ENCODE measurements around the gene SCARB2. TPM values are rescaled to one million over a fixed set of nuclear protein-coding genes. Genes with fewer than 3 reads are reported as not detected.

Gene SCARB2
- polyA plus RNA-seq, 1 donor = 123 TPM

GRCh38 chr4:76197971-76198410 lies 15.6 kb downstream of the SCARB2 start:
- no peak for DNase-seq

- no peak for DNase-seq
Observed at GRCh38 chr4:76197031-76197743, 16.4 kb downstream of the SCARB2 start.

DNA sequence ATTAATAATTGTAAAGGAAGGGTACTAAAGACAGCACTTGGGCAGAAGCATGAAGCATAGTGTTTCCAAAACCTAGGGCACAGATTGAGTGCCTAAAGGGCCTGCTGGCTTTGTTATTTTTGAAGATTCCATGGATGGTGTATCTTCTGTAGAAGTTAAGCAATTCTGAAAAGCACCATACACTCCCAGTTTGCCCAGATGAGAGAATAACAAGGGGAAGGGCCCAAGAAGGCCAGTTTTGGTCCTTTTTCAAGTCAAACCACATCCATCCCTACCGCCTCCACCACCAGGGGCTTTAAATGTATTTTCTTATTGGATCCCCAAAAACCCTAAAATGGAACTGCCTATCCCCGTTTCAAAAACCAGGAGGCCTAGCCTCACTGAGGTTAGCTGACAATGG lies 17.2 kb downstream of the SCARB2 start:
- DNase-seq = no peak

DNA sequence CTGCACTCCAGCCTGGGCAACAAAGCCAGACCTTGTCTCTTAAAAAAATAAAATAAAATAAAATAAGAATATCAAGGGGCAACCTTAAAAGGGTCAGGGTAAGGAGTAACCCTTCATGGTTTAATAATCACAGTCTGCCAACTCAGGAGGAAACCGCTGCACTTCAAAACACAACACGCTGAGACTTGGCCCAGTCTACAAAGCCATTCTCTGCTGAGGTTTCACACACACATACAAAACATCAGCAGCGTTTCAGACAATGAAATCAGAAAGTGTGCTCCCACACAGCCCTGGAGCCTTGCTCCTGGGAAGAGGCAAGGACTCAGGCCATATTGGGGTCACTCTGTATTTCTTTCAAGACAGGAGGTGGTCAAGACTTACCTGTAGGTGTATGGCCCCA lies 18.3 kb downstream of the SCARB2 start:
- no peak for DNase-seq

DNA sequence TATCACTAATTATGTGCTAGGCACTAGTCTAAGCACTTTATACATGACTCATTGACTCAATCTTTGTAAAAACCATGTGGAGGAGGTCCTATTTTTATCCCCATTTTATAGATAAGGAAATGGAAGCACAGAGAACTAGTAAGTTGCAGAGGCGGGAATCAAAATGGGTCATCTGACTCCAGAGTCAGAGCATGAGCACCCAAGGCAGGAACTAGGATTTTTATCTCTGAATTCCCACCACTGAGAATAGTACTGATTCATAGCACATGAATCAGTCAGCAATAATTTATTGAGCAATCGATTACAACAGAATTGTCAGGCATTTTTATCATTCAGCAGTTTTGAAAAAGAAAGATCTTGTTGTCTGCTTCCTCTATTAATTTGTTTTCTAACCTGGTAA lies 19.3 kb downstream of the SCARB2 start:
- DNase-seq = no peak

DNA sequence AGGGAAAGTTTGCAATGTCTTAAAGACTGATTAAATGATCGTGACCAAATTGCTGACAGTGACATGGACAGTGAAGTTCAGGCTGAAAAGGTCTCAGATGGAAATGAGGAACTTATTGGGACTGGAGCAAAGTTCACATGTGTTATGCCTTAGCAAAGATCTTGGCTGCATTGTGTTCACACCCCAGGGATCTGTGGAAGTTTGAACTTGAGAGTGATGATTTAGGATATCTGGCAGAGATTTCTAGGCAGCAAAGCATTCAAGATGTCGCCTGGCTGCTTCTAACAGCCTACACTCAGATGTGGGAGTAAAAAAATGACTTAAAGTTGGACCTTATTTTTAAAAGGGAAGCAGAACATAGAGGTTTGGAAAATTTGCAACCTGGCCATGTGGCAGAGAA lies 21.4 kb downstream of the SCARB2 start:
- no peak for DNase-seq

GRCh38 chr4:76188557-76188956 lies 25.1 kb downstream of the SCARB2 start:
- no peak for DNase-seq

DNA sequence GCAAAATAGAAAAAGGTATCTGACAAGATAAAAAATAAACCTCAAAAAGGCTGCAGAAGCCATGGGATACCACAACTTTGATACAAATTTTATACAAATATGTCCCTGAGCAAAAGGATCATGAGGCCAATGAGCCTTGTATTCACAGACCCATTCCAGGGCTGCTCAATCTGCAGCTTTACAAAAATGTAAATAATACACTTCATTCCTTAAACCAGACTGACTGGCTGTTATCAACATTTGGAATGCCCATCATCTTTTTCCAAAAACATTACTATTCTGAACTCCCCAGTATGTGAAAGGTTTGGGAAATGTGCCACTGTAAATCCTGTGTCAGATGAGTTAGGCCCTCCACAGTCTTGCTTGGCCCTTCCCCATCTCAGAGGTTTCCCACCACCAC lies 25.5 kb downstream of the SCARB2 start:
- DNase-seq = no peak

GRCh38 chr4:76187152-76187551 lies 26.5 kb downstream of the SCARB2 start:
- no peak for DNase-seq

DNA sequence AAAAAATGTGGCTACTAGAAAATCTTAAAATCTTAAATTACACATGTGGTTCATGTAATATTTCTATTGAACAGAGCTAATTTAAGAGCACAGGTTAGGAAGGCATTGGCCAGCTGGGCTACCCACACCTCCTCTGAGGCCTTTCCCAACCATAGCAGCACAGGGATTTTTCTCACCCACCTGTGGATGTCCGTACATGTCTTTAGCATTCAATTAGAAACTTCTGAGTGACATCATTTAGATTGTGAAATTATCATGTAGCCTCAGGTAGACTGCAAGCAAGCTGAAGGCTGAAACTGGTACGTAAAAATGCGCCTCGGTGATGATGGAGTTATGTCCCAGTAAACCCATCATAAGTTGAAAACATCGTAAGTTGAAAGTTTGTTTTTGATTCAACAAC lies 31.2 kb downstream of the SCARB2 start:
- DNase-seq = no peak

DNA sequence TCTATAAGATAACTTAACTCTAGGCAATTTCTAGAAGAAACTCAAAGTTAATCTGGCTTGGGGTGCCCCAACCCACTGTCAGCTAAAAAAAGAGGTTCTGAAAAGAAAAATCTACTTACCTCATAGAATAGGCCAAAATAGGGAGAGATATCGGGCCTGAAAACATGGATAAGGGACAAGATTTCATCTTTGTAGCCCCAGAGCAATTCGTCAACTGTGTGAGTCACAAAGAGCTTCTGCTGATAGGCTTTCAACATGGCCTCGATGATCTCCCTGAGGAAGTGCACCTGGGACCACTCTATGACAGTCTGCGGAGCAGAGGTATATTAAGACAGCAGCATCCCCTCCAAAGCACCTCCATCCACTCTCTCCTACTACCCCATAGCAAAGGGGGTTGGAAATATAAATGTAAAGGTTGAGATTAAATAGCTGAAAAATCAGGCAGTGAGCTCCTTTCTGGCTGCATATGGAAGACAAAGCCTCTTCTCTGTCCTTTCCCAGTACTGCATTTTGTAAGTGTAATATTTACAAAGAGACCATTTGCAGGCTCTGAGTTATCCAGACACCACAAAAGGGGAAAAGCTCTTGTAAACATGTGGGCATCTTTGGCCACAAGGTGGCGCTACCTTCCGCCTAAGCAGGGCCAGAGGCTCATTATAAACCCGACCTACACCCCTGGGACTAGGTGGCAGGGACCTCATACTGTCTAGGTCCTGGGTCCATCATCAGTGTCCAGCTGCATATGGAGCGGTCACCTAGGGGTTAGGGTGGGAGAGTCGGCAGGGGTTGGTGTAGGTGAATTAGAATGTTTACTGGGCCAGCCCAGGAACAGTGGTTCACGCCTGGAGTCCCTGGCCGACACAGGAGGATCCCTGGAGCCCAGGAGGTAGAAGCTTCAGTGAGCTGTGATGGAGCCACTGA lies 34.0 kb downstream of the SCARB2 start:
- peak; percentile 59 for DNase-seq

DNA sequence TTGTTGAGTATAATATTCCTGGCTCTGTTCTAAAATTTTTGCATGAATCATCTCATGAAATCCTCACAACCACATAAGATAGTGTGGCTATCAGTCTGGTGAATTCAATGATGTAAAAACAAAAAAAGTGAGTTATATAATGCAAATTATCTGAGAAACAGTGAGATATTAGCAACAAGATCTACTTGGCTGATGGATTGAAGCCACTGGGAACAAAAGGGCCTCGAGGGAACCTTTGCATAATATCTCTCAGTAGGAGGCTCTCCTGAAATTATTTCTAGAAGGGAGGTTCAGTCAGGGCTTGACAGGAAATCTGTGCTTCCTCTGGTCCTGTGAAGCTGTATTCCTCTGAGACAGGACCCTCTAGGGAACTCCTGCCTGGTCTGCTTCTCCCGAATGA lies 35.3 kb downstream of the SCARB2 start:
- no peak for DNase-seq

- no peak for DNase-seq
Observed at GRCh38 chr4:76177709-76178108, 35.9 kb downstream of the SCARB2 start.

- no peak for DNase-seq
Observed at GRCh38 chr4:76175336-76175735, 38.3 kb downstream of the SCARB2 start.

DNA sequence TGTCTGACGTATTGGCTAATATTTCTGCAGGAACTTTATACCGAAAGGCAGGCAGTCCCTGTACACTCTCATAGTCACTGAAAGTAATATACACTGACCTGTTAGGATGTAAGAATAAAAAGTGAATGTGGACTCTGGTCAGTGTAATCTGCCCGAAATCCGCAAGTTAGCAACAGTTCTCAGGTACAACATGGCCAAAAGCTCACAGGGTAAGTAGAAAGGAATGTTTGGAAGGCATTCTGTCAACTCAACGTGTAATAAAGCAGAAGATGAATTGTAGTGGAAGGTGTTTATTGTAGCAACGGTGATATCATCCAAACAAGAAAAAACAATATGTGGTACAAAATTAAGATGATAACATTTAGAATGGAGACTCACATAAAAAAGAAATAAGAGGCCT lies 39.4 kb downstream of the SCARB2 start:
- no peak for DNase-seq

GRCh38 chr4:76168688-76169087 lies 44.9 kb downstream of the SCARB2 start:
- DNase-seq = no peak

- no peak for DNase-seq
Observed at GRCh38 chr4:76166480-76166879, 47.1 kb downstream of the SCARB2 start.

- DNase-seq = no peak
Observed at GRCh38 chr4:76160355-76160754, 53.3 kb downstream of the SCARB2 start.

- DNase-seq = no peak
Observed at GRCh38 chr4:76156635-76157034, 57.0 kb downstream of the SCARB2 start.

- no peak for DNase-seq
Observed at GRCh38 chr4:76155979-76156378, 57.6 kb downstream of the SCARB2 start.

DNA sequence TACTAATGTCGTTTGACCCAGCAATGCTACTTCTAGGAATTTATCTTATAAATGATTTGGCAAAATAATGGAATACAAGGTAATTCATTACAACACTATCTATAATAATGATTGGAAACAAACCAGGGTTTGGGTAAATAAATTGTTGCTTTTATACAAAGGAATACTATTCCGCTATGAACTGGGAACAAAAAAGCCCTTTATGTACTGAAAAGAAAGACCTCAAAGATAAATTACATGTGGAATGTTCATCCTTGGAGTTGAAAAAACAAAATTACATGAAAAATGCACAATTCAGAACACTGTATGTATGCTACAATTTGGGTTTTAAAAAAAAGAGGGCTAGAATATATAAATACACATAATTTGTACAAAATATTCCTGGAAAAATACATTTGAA lies 60.3 kb downstream of the SCARB2 start:
- DNase-seq = no peak

- peak; percentile 97 for DNase-seq
Observed at GRCh38 chr4:76148142-76148865, 65.3 kb downstream of the SCARB2 start, which contains the start of gene NUP54. Gene NUP54 (minus strand): TSS chr4:76148397. CDS start chr4:76148374, 23 bp downstream.

All from hindlimb muscle (tissue), 1 donor.